Karpas-422 (cell line): ENCODE data around the gene TBCEL. TPM values are rescaled to one million over a fixed set of nuclear protein-coding genes. Genes with fewer than 3 reads are reported as not detected.

ENCODE experiments used
- DNase-seq: peaks from one replicate; pipeline ENCODE4 v3.0.0-alpha.2; 2015
- H2AFZ ChIP-seq: fragments of 200-600 bp; sonication (generic); 2 replicates; pipeline ENCODE4 v1.6.1; 2014; ENCODE audit warnings: antibody characterized with exemption, low read length, mixed read lengths
- H3K27ac ChIP-seq: fragments of 200-600 bp; sonication (generic); 2 replicates; pipeline ENCODE4 v1.5.1; 2014; ENCODE audit warnings: mild to moderate bottlenecking, low read length, moderate library complexity
- H3K27me3 ChIP-seq: fragments of 200-600 bp; sonication (generic); 2 replicates; pipeline ENCODE4 v1.6.1; 2014; ENCODE audit warnings: low read length, mixed read lengths
- H3K36me3 ChIP-seq: fragments of 200-600 bp; sonication (generic); 2 replicates; pipeline ENCODE4 v1.6.1; 2014; ENCODE audit warnings: low read length, mixed read lengths; ENCODE audit not compliant: insufficient read depth
- H3K4me1 ChIP-seq: fragments of 200-600 bp; sonication (generic); 2 replicates; pipeline ENCODE4 v1.6.1; 2014; ENCODE audit warnings: mild to moderate bottlenecking, low read length, mixed read lengths
- H3K4me2 ChIP-seq: fragments of 200-600 bp; sonication (generic); 2 replicates; pipeline ENCODE4 v1.6.1; 2014; ENCODE audit warnings: low read length, low read depth, mild to moderate bottlenecking; ENCODE audit not compliant: poor library complexity, severe bottlenecking
- H3K4me3 ChIP-seq: fragments of 200-600 bp; sonication (generic); 2 replicates; pipeline ENCODE4 v1.5.1; 2014; ENCODE audit warnings: mild to moderate bottlenecking, antibody characterized with exemption, low read length, mixed read lengths
- H3K79me2 ChIP-seq: fragments of 200-600 bp; sonication (generic); 2 replicates; pipeline ENCODE4 v1.6.1; 2014; ENCODE audit warnings: mild to moderate bottlenecking, low read length, mixed read lengths
- H3K9ac ChIP-seq: fragments of 200-600 bp; sonication (generic); 2 replicates; pipeline ENCODE4 v1.6.0; 2014; ENCODE audit warnings: low read length
- H3K9me2 ChIP-seq: fragments of 200-600 bp; sonication (generic), shearing (Covaris generic); replicated peaks from 2 replicates; pipeline ENCODE4 v1.6.0; 2014; ENCODE audit warnings: mild to moderate bottlenecking, low read length, moderate library complexity; ENCODE audit not compliant: insufficient read depth
- H3K9me3 ChIP-seq: fragments of 300-700, 200-600 bp; sonication (generic); 2 replicates; pipeline ENCODE4 v1.6.1; 2014; ENCODE audit warnings: low read length, mixed read lengths
- H4K20me1 ChIP-seq: fragments of 200-600 bp; sonication (generic); 2 replicates; pipeline ENCODE4 v1.6.1; 2014; ENCODE audit warnings: mild to moderate bottlenecking, antibody characterized with exemption, low read length, low read depth; ENCODE audit not compliant: insufficient read depth
- total RNA-seq: library from RNA; depleted of rRNA; stranded (reverse); fragments of >200 nt; shearing (Covaris generic); gene quantifications from 2 replicates; pipeline ENCODE4 v1.2.3, GENCODE V29; 2014; ENCODE audit warnings: low replicate concordance; rRNA removed

TBCEL gene
- total RNA-seq, 1 experiment from 2014 or later, result 7.0 TPM

GRCh38 chr11:121134741-121135312, 110.9 kb downstream of the TBCEL start:
- H3K9ac ChIP-seq, result no peak overlapping the region
- H3K36me3 ChIP-seq, result no peaks in the 10 kb centered on the region
- no peaks in the 10 kb centered on the region for H3K9me2 ChIP-seq
- H3K27ac ChIP-seq, result no peak overlapping the region
- H3K4me1 ChIP-seq, result peaks cover 7% of the 10 kb centered on the region
- no peaks in the 10 kb centered on the region for H4K20me1 ChIP-seq
- H3K4me3 ChIP-seq, result no peak overlapping the region
- H3K79me2 ChIP-seq, result no peaks in the 10 kb centered on the region
- no peaks in the 10 kb centered on the region for H3K27me3 ChIP-seq
- no peak for DNase-seq
- no peaks in the 10 kb centered on the region for H3K9me3 ChIP-seq
- H2AFZ ChIP-seq, result no peak overlapping the region
- H3K4me2 ChIP-seq, result no peak overlapping the region

GRCh38 chr11:121137005-121137404, 113.1 kb downstream of the TBCEL start:
- no peak for DNase-seq
- Histone ChIP-seq H3K4me1 (no peaks in the 10 kb centered on the region), H4K20me1 (no peaks in the 10 kb centered on the region), H3K9ac (no peak overlapping the region), H3K27ac (no peak overlapping the region), H3K4me2 (no peak overlapping the region), H3K36me3 (no peaks in the 10 kb centered on the region), H3K4me3 (no peak overlapping the region), H3K9me2 (no peaks in the 10 kb centered on the region), H2AFZ (no peak overlapping the region), H3K9me3 (no peaks in the 10 kb centered on the region), H3K27me3 (no peaks in the 10 kb centered on the region), H3K79me2 (no peaks in the 10 kb centered on the region)

GRCh38 chr11:121138259-121138658, 114.4 kb downstream of the TBCEL start:
- H4K20me1 ChIP-seq, result no peaks in the 10 kb centered on the region

GRCh38 chr11:121140369-121140768, 116.5 kb downstream of the TBCEL start:
- Histone ChIP-seq H3K79me2 (no peaks in the 10 kb centered on the region), H3K9me3 (no peaks in the 10 kb centered on the region), H3K9me2 (no peaks in the 10 kb centered on the region), H3K4me2 (no peak overlapping the region), H3K9ac (no peak overlapping the region), H2AFZ (no peak overlapping the region), H3K36me3 (no peaks in the 10 kb centered on the region), H3K27ac (no peak overlapping the region), H3K4me1 (no peaks in the 10 kb centered on the region), H3K4me3 (no peak overlapping the region), H3K27me3 (no peaks in the 10 kb centered on the region), H4K20me1 (no peaks in the 10 kb centered on the region)
- DNase-seq, result no peak

More at GRCh38 chr11:121138259-121138658, 114.4 kb downstream of the TBCEL start:
- Histone ChIP-seq H3K36me3 (no peaks in the 10 kb centered on the region), H3K79me2 (no peaks in the 10 kb centered on the region), H3K9me3 (no peaks in the 10 kb centered on the region), H2AFZ (no peak overlapping the region), H3K27me3 (no peaks in the 10 kb centered on the region), H3K9ac (no peak overlapping the region), H3K27ac (no peak overlapping the region), H3K4me2 (no peak overlapping the region), H3K4me1 (no peaks in the 10 kb centered on the region), H3K9me2 (no peaks in the 10 kb centered on the region), H3K4me3 (no peak overlapping the region)
- DNase-seq, result no peak

Other genes starting within 250 kb of the TBCEL start
- gene TECTA, start 77.1 kb downstream of the TBCEL start, total RNA-seq, result not detected in 2 replicates